ENCODE data around the gene DIP2C. TPM values are rescaled to one million over a fixed set of nuclear protein-coding genes. Genes with fewer than 3 reads are reported as not detected.

DIP2C gene
- total and polyA plus RNA-seq, 8 donors = 2.4 to 40.1 (median 21.0) TPM

DNA sequence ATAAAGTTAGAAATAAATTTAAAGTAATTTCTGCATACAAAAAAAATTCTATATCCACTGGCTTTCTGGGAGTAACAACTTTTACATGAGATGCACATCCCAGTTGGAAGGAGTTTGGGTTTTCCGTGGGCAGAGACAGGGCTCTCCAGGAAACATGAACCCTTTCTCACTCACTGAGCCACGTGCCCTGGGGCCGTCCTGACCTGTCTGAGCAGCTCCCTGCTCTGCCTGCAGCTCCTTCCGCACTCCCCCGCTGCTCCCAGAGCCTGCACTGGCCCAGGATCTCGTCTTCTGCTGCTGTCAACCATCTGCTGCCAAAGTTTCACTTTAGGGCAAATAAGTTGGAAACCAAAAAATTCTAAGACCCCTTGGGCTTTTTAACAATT, 169.1 kb downstream of the DIP2C start:
- Histone ChIP-seq H3K4me1 (peaks cover 0 to 27% (median 12%) of the 10 kb centered on the region in 4 donors), H3K36me3 (peaks cover 0 to 11% (median 2%) of the 10 kb centered on the region in 4 donors), H3K4me3 (no peak overlapping the region), H3K27ac (no peak overlapping the region), H3K9me3 (no peaks in the 10 kb centered on the region), H3K27me3 (no peaks in the 10 kb centered on the region)
- WGBS, 5 donors = 53 to 73% (median 69%) methylated on average over 6 of the region's 6 CpGs
- peak in 1 of 2 donors; percentile 40 for DNase-seq
- intact Hi-C loops (cut with DNase I; ENCODE audit: low total_unique reads) = no loop called here
- TF ChIP-seq POLR2A (IDR thresholded peaks at IDR 0.05) (no peak), EP300 (IDR thresholded peaks at IDR 0.05) (no peak), POLR2AphosphoS5 (IDR thresholded peaks at IDR 0.05) (no peak)
- TF ChIP-seq, protein P1, sequence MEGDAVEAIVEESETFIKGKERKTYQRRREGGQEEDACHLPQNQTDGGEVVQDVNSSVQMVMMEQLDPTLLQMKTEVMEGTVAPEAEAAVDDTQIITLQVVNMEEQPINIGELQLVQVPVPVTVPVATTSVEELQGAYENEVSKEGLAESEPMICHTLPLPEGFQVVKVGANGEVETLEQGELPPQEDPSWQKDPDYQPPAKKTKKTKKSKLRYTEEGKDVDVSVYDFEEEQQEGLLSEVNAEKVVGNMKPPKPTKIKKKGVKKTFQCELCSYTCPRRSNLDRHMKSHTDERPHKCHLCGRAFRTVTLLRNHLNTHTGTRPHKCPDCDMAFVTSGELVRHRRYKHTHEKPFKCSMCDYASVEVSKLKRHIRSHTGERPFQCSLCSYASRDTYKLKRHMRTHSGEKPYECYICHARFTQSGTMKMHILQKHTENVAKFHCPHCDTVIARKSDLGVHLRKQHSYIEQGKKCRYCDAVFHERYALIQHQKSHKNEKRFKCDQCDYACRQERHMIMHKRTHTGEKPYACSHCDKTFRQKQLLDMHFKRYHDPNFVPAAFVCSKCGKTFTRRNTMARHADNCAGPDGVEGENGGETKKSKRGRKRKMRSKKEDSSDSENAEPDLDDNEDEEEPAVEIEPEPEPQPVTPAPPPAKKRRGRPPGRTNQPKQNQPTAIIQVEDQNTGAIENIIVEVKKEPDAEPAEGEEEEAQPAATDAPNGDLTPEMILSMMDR (IDR thresholded peaks at IDR 0.05) = no peak

DNA sequence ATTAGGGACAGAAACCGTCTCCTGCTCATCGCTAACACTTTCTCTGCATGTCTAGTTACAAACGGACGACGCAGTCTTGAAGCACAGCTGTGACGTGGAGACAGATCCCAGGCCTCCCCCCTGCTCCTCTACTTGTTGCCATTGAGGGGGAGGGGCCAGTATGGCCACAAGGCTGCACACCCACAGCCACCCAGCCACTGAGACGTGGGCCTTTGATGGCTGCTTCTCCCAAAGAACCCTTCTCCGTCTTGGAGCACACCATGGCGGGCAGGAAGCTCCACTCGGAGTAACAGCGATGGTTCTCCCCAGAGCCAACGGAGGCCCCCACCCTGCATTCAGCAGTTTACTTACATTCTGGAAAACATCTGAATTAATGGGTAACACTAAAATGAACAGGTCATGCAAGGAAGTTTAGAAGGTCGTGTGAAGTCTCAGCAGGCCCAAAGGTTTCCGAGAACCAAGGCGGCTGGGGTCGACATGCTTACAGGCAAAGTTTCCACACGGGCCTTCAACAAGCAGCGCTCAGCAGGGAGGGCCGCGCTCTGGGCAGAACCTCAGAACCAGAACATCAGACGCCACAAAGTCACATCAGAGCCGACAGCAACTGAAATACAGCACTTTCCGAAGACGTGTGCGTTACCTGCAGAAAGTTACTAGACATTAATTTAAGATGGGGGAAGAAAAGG, 169.6 kb downstream of the DIP2C start:
- Histone ChIP-seq H3K4me1 (peaks cover 0 to 32% (median 11%) of the 10 kb centered on the region in 4 donors), H3K9me3 (no peaks in the 10 kb centered on the region), H3K27me3 (no peaks in the 10 kb centered on the region), H3K4me3 (no peak overlapping the region), H3K36me3 (peaks cover 0 to 11% (median 2%) of the 10 kb centered on the region in 4 donors), H3K27ac (no peak overlapping the region)
- intact Hi-C loops (cut with DNase I; ENCODE audit: low total_unique reads) = loop anchor here (10.0 kb wide), 1 partner anchor 165 kb away; the partner anchor contains the start of gene DIP2C
- no peak for DNase-seq
- no peak for TF ChIP-seq POLR2A (IDR thresholded peaks at IDR 0.05)
- TF ChIP-seq, protein P1 (IDR thresholded peaks at IDR 0.05) = no peak
- no peak for TF ChIP-seq EP300 (IDR thresholded peaks at IDR 0.05)
- no peak for TF ChIP-seq POLR2AphosphoS5 (IDR thresholded peaks at IDR 0.05)
- WGBS, 5 donors = 91 to 96% (median 92%) methylated on average over 25 of the region's 25 CpGs

DNA sequence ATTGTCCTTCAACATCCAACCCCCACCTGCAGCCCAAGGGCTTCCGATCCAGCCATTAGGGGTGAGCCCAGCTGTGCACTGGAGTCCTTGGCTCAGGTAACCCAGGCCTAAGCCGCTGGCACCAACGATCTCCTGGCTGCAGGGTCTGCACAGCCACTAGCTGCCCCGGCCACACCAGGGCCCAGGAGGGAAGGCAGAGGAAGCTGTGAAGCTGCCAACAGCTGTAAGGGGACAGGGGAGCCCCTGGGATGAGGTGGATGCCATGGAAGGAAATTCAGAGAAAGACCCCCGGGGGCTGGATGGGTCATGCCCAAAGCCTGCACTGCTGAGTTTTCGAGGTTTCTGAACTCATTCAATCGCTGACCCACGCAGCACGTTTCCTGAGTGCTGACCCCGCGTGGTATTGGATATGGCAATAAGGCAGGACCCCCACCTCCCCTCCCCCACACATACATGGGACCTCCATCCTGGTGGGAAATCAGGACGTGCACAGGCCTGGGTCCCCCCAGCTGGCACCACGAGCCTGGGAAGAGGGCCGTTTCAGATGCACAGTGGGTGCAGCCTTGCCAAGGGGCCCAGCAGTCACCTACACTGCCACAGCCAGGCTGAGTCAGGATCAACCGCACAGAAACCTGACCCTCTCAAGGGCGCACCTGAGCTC, 170.3 kb downstream of the DIP2C start:
- H3K4me1 ChIP-seq = peaks cover 0 to 38% (median 18%) of the 10 kb centered on the region in 4 donors
- H3K27me3 ChIP-seq = no peaks in the 10 kb centered on the region
- peaks cover 0 to 11% (median 2%) of the 10 kb centered on the region in 4 donors for H3K36me3 ChIP-seq
- DNase-seq = no peak
- no peak overlapping the region for H3K4me3 ChIP-seq
- no peaks in the 10 kb centered on the region for H3K9me3 ChIP-seq
- H3K27ac ChIP-seq = no peak overlapping the region
- 84 to 96% (median 90%) methylated on average over 16 of the region's 16 CpGs for WGBS, 5 donors
- intact Hi-C loops (cut with DNase I; ENCODE audit: low total_unique reads) = loop anchor here (10.0 kb wide), 1 partner anchor 166 kb away; the partner anchor contains the start of gene DIP2C
- TF ChIP-seq, protein P1 (IDR thresholded peaks at IDR 0.05) = no peak
- no peak for TF ChIP-seq POLR2A (IDR thresholded peaks at IDR 0.05)
- no peak for TF ChIP-seq POLR2AphosphoS5 (IDR thresholded peaks at IDR 0.05)
- TF ChIP-seq EP300 (IDR thresholded peaks at IDR 0.05) = no peak

DNA sequence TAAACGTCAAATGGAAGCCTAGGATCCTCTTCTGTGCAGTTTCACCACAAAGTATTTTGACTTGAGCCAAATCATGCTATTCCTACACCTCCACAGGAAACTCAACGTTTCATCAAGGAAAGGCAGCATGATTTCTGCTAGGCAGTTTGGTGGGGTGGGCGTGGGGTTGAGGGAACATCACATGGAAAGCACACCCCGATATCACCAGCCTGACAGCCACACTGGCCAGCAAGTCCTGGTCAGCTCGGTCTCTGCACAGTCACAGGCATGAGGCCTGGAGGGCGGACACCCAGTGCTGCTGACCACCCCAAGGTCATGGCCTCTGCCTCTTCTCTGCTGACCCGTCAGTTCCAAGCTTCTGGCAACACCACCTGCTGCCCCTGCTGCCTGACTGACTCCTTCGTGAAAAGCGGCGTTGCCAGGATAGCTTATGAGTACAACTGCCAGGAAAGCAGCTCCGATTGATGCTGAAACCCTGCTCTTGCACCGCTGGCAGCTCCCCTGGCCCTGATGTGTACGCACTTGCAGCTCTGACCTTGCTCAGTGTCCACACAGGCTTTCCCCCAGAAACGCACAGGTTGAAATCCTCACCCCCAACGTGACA, 171.5 kb downstream of the DIP2C start:
- peak in 1 of 2 donors; percentile 39 for DNase-seq
- Histone ChIP-seq H3K36me3 (peaks cover 0 to 11% (median 2%) of the 10 kb centered on the region in 4 donors), H3K9me3 (no peaks in the 10 kb centered on the region), H3K27me3 (no peaks in the 10 kb centered on the region), H3K27ac (no peak overlapping the region), H3K4me1 (peaks cover 0 to 51% (median 25%) of the 10 kb centered on the region in 4 donors), H3K4me3 (no peak overlapping the region)
- TF ChIP-seq POLR2A (IDR thresholded peaks at IDR 0.05) (no peak), EP300 (IDR thresholded peaks at IDR 0.05) (no peak), POLR2AphosphoS5 (IDR thresholded peaks at IDR 0.05) (no peak)
- TF ChIP-seq, protein P1 (IDR thresholded peaks at IDR 0.05) = no peak
- intact Hi-C loops (cut with DNase I; ENCODE audit: low total_unique reads) = loop anchor here (10.0 kb wide), 1 partner anchor 167 kb away; the partner anchor contains the start of gene DIP2C
- 76 to 90% (median 78%) methylated on average over 15 of the region's 15 CpGs for WGBS, 5 donors

Data from stomach (tissue), 9 donors.